Heart right ventricle (tissue), 16 donors: ENCODE measurements around the gene JMJD6. TPM values are rescaled to one million over a fixed set of nuclear protein-coding genes. Genes with fewer than 3 reads are reported as not detected.

ENCODE experiments used
- ATAC-seq, 8 donors: fragments of 200-7000 bp; cut with Tn5 transposase; one replicate each; pipeline ENCODE4 v1.9.1; 2020; ENCODE audit warnings: mild to moderate bottlenecking in 8 of 8, moderate library complexity in 8 of 8, moderate number of reproducible peaks in 1 of 8
- DNase-seq, 2 donors: peaks; one replicate each; pipeline ENCODE4 v3.0.0-alpha.2; 2020
- H3K27ac ChIP-seq, 10 donors: fragments of 200-600 bp; sonication (generic) in 2 of 10; one replicate each; pipeline versions ENCODE4 v1.5.0 to v1.8.0; 2020 to 2022; ENCODE audit warnings: mild to moderate bottlenecking in 3 of 10
- H3K27me3 ChIP-seq, 7 donors: fragments of 200-600 bp; one replicate each; pipeline ENCODE4 v1.8.0; 2021 to 2022; ENCODE audit warnings: mild to moderate bottlenecking in 2 of 7
- H3K36me3 ChIP-seq, 9 donors: fragments of 200-600 bp; sonication (generic) in 1 of 9; one replicate each; pipeline versions ENCODE4 v1.5.0 to v1.8.0; 2020 to 2022; ENCODE audit warnings: mild to moderate bottlenecking in 2 of 9
- H3K4me1 ChIP-seq, 9 donors: fragments of 200-600 bp; sonication (generic) in 1 of 9; one replicate each; pipeline versions ENCODE4 v1.5.0 to v1.8.0; 2020 to 2022; ENCODE audit warnings: mild to moderate bottlenecking in 4 of 9
- H3K4me3 ChIP-seq, 10 donors: fragments of 200-600 bp; sonication (generic) in 2 of 10; one replicate each; pipeline versions ENCODE4 v1.5.0 to v1.8.0; 2020 to 2022; ENCODE audit warnings: mild to moderate bottlenecking in 7 of 10, moderate library complexity in 2 of 10
- H3K9me3 ChIP-seq, 11 donors: fragments of 200-600 bp in 10 of 11; sonication (generic) in 2 of 11; one replicate each; pipeline versions ENCODE4 v1.5.0 to v1.8.0; 2013 to 2022; ENCODE audit warnings: mild to moderate bottlenecking in 2 of 11, control low read depth in 1 of 11, moderate library complexity in 1 of 11
- CTCF ChIP-seq, 9 donors: fragments of 200-600 bp; sonication (generic) in 2 of 9; IDR thresholded peaks; one replicate each; pipeline versions ENCODE4 v1.5.0 to v1.8.0; 2021 to 2022; ENCODE audit warnings: antibody characterized with exemption in 9 of 9, mild to moderate bottlenecking in 5 of 9, moderate library complexity in 1 of 9
- WGBS, 2 donors: extraction: QIAGEN DNeasy Blood & Tissue Kit; methylation state at CpG; one replicate each; pipeline ENCODE4 v1.1.7; 2013; ENCODE audit warnings: inconsistent platforms in 1 of 2; 5-methylcytosine and 5-hydroxymethylcytosine counted together
- intact Hi-C, 10 donors: fragments of 100-400 bp; cut with DNase I; formaldehyde crosslinking; loops; one replicate each; pipeline versions ENCODE4 v1.11.1 to v1.14.2; 2022
- polyA plus RNA-seq, 2 donors: library from polyadenylated mRNA; stranded (reverse); fragments of 200-250 nt; gene quantifications; one replicate each; pipeline ENCODE4 v1.2.3, GENCODE V29; 2013
- total RNA-seq, 10 donors: library from RNA; stranded (reverse); fragmentation: NEBNext Ultra II Directional in 3 of 10; extraction: Animal tissue kit (Norgen Biotek cat#: 25700) in 3 of 10; gene quantifications; one replicate each; pipeline versions ENCODE4 v1.2.1 to v1.2.4, GENCODE V29; 2021 to 2023
- donor health status: Arrhythmogenic right ventricular cardiomyopathy.
- donor health status: ischemic (EF 13 %, LVEDD 7.1; RV severe dilation, severe dysfunction).
- donor health status: healthy with polysubstance abuse.
- donor health status: DM: no; HTN: yes; CAD: no.
- donor health status: DM: no; HTN: no; CAD: no.
- donor health status: ischemic (EF 25% LVEDD 6.9; RV normal size, moderate dysfunction).
- donor health status: ischemic (EF 25% LVEDD 5.7; RV mildly dilated, moderate dysfunction).
- donor health status: healthy.
- donor health status: DM: yes; HTN: yes; CAD: no.
- donor health status: Ischemic cardiomyopathy.
- donor health status: ischemic (EF 35%, LVEDD 5.7; RV mildly dilated, moderate dysfunction).
- donor health status: nonischemic (EF 11% LVEDD 7.7; RV severe dilation, severe dysfunction).
- donor health status: DM: yes; HTN: yes; CAD: no.
- donor health status: PGD.
- donor health status: ischemic (EF 29% LVEDD 5.4; RV normal size, mild dysfunction).
- donor health status: nonischemic (EF 23%, LVEDD 6.1; RV moderate dilation, normal function).

Gene JMJD6
- total and polyA plus RNA-seq, 12 donors: 34.6 to 79.3 (median 43.2) TPM

GRCh38 chr17:76758570-76758969, 32.2 kb upstream of the JMJD6 start:
- DNase-seq: no peak
- Histone ChIP-seq H3K4me1 (peaks cover 0 to 5% (median 0%) of the 10 kb centered on the region in 9 donors), H3K36me3 (peaks cover 0 to 88% (median 23%) of the 10 kb centered on the region in 9 donors), H3K27me3 (no peaks in the 10 kb centered on the region), H3K27ac (no peak overlapping the region), H3K4me3 (no peak overlapping the region), H3K9me3 (no peaks in the 10 kb centered on the region)
- intact Hi-C loops: loop anchor here in 1 of 10 donors (2.0 kb wide), 1 partner anchor 290 kb away; no protein-coding TSS in a partner anchor
- ATAC-seq: no peak
- WGBS, 2 donors: 97 to 98% methylated on average over 3 of the region's 3 CpGs
- TF ChIP-seq CTCF (IDR thresholded peaks at IDR 0.05): no peak

- no peak for DNase-seq
- Histone ChIP-seq H3K9me3 (no peaks in the 10 kb centered on the region), H3K27ac (no peak overlapping the region), H3K4me1 (peaks cover 0 to 11% (median 0%) of the 10 kb centered on the region in 9 donors), H3K27me3 (no peaks in the 10 kb centered on the region), H3K4me3 (no peak overlapping the region), H3K36me3 (peaks cover 0 to 91% (median 23%) of the 10 kb centered on the region in 9 donors)
- intact Hi-C loops: no loop called here
- no peak for TF ChIP-seq CTCF (IDR thresholded peaks at IDR 0.05)
- ATAC-seq: no peak
- 95 to 96% methylated on average over 5 of the region's 5 CpGs for WGBS, 2 donors
Observed at GRCh38 chr17:76757256-76757655, 30.9 kb upstream of the JMJD6 start.

- ATAC-seq (peak in 2 of 8 donors; percentile 24 to 40), DNase-seq (no peak)
- intact Hi-C loops: no loop called here
- Histone ChIP-seq H3K4me3 (no peak overlapping the region), H3K4me1 (peaks cover 0 to 11% (median 0%) of the 10 kb centered on the region in 9 donors), H3K9me3 (no peaks in the 10 kb centered on the region), H3K27me3 (no peaks in the 10 kb centered on the region), H3K27ac (peak overlapping the region in 2 of 10 donors; percentile 23 to 34), H3K36me3 (peaks cover 0 to 94% (median 17%) of the 10 kb centered on the region in 9 donors)
- WGBS, 2 donors: 59 to 69% methylated on average over 2 of the region's 2 CpGs
- no peak for TF ChIP-seq CTCF (IDR thresholded peaks at IDR 0.05)
Observed at GRCh38 chr17:76755285-76755684, 28.9 kb upstream of the JMJD6 start.

- peak in 2 of 8 donors; percentile 52 to 53 for ATAC-seq
- peaks cover 0 to 95% (median 16%) of the 10 kb centered on the region in 9 donors for H3K36me3 ChIP-seq
- TF ChIP-seq CTCF (IDR thresholded peaks at IDR 0.05): no peak
- intact Hi-C loops: no loop called here
- H3K27me3 ChIP-seq: no peaks in the 10 kb centered on the region
- WGBS, 2 donors: 81 to 83% methylated on average over 12 of the region's 12 CpGs
- no peak for DNase-seq
- H3K9me3 ChIP-seq: no peaks in the 10 kb centered on the region
- peak overlapping the region in 1 of 10 donors; percentile 17 for H3K4me3 ChIP-seq
- peak overlapping the region in 3 of 10 donors; percentile 16 to 61 (median 50) for H3K27ac ChIP-seq
- peaks cover 0 to 16% (median 0%) of the 10 kb centered on the region in 9 donors for H3K4me1 ChIP-seq
Observed at GRCh38 chr17:76753061-76753961, 26.9 kb upstream of the JMJD6 start.
